HG03280 (cell line): ENCODE measurements around the gene C1QL4.
"Not testable (repeated sequence)": the region's sequence is repeated elsewhere in the genome, so short reads cannot be mapped to it uniquely, and the experiment has no call there.

Source experiments
- ATAC-seq: cut with Tn5 transposase; IDR thresholded peaks from one replicate; pipeline ENCODE4 v1.9.1; 2021; ENCODE audit warnings: mild to moderate bottlenecking, moderate library complexity; ENCODE audit not compliant: unreplicated experiment

Gene C1QL4

GRCh38 chr12:49334681-49335080 is 2.3 kb downstream of the C1QL4 start:
- ATAC-seq = no peak

- no peak for ATAC-seq
Measured at GRCh38 chr12:49334226-49334625, 2.8 kb downstream of the C1QL4 start.

DNA sequence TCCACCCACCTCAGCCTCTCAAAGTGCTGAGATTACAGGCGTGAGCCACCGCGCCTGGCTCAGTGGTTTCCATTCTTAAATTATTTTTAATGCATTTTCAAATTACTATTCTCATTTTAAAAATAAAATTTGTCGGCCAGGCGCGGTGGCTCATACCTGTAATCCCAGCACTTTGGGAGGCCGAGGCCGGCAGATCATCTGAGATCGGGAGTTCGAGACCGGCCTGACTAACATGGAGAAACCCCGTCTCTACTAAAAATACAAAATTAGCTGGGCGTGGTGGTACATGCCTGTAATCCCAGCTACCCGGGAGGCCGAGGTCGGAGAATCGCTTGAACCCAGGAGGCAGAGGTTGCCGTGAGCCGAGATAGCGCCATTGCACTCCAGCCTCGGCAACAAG is 3.2 kb downstream of the C1QL4 start:
- not testable (repeated sequence) for ATAC-seq

DNA sequence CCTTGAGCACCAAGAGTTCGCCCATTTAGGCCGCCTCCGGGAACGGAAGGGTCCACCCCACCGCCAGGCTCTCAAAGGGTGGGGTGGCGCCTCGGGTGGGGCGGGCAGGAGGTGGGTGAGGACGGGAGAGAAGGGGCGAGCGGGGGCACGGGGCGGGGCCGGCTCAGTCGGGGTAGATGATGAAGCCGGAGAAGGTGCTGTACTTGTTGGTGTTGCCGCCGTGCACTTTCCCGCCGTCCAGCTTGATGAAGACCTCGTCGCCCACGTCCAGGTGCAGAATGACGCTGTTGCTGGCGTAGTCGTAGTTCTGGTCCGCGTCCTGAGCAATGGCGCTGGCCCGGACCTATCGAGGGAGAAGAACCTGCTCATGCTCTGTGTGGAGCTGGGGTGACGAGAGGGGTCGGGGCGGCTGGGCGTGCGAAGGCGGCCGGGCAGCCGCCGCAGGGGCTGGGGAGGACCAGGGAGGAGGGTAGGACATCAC is 4.1 kb downstream of the C1QL4 start:
- ATAC-seq = no peak

- no peak for ATAC-seq
Measured at GRCh38 chr12:49332441-49332861, 4.5 kb downstream of the C1QL4 start.

GRCh38 chr12:49331380-49332222 is 5.4 kb downstream of the C1QL4 start:
- no peak for ATAC-seq

GRCh38 chr12:49330631-49331379 is 6.2 kb downstream of the C1QL4 start:
- no peak for ATAC-seq

DNA sequence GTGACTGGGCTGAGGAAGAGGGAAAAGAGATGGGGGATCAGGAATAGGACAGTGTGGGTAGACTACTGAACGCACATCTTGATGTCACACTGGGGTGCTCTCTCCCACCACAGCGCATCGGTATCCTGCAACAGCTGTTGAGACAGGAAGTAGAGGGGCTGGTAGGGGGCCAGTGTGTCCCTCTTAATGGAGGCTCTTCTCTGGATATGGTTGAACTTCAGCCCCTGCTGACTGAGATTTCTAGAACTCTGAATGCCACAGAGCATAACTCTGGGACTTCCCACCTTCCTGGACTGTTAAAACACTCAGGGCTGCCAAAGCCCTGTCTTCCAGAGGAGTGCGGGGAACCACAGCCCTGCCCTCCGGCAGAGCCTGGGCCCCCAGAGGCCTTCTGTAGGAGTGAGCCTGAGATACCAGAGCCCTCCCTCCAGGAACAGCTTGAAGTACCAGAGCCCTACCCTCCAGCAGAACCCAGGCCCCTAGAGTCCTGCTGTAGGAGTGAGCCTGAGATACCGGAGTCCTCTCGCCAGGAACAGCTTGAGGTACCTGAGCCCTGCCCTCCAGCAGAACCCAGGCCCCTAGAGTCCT is 6.9 kb downstream of the C1QL4 start:
- ATAC-seq = no peak

DNA sequence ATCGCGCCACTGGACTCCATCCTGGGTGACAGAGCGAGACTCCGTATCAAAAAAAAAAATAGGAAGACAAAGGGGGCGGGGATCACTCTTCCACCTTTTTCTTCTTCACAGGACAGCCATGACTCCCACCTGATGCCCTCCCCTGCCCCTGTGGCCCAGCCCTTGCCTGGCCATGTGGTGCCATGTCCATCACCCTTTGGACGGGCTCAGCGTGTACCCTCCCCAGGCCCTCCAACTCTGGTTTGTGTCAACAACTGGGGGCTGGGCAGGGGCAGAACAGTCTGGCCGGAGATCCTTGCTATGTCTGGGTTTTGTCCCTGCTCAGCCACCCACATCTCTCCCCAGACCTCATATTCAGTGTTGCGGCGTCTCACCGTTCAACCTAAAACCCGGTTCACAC is 8.2 kb downstream of the C1QL4 start:
- no peak for ATAC-seq

GRCh38 chr12:49327887-49328286 is 9.1 kb downstream of the C1QL4 start:
- no peak for ATAC-seq

DNA sequence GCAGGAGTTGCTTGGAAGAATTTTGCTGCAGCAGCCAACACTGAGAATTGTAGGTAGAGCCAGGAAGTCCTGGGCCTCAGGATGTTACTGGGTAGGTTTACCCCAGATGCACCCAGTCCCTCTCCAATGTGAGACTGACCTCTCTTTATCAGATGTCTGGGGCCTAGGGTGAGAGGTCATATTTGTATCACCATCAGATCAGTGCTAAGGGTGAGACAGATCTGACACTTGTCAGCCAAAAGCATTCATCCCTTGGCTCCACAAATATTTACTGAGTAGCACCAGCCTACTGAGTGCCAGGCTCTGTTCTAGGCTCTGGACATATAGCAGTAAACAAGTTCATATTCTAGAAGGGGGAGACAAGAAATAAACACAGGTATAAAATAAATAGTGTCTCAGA is 9.6 kb downstream of the C1QL4 start:
- no peak for ATAC-seq

DNA sequence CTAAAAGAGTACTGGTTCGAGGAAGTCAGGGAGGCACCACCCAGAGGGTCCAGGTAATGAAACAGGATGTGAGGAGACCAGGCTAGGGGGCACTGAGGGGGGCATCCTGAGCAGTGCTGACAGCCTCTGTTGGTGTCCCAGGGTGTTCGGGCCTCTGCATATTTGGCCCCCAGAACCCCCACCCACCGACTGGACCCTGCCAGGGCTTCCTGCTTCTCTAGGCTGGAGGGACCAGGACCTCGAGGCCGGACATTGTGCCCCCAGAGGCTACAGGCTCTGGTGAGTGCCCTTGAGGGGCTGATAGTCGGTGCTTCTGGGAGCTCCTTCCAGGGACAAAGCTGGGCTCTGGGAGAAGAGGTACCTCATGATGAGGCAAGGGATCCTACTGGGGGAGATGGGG is 11.4 kb downstream of the C1QL4 start:
- ATAC-seq = no peak

DNA sequence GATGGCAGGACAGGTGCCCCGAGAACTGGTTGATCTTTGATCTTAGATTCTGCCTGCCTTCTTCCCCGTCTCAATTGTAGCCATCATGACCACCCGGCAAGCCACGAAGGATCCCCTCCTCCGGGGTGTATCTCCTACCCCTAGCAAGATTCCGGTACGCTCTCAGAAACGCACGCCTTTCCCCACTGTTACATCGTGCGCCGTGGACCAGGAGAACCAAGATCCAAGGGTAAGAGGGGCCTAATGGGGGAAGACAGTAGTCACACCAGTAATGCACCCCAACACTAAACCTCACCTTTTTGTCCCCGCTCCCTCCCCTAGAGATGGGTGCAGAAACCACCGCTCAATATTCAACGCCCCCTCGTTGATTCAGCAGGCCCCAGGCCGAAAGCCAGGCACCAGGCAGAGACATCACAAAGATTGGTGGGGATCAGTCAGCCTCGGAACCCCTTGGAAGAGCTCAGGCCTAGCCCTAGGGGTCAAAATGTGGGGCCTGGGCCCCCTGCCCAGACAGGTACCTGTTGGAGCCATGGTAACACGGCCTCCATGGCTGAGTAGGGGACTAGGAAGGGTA is 13.4 kb downstream of the C1QL4 start:
- ATAC-seq = no peak

- peak; percentile 99 for ATAC-seq
Measured at GRCh38 chr12:49322708-49323523, 14.1 kb downstream of the C1QL4 start, which contains the start of gene TROAP. Gene TROAP, plus strand, starts transcription at chr12:49323255. Its CDS starts 354 bp downstream, at chr12:49323609.

- ATAC-seq = no peak
Measured at GRCh38 chr12:49322367-49322707, 14.7 kb downstream of the C1QL4 start.

GRCh38 chr12:49320411-49321103 is 16.4 kb downstream of the C1QL4 start:
- ATAC-seq = not testable (repeated sequence)

DNA sequence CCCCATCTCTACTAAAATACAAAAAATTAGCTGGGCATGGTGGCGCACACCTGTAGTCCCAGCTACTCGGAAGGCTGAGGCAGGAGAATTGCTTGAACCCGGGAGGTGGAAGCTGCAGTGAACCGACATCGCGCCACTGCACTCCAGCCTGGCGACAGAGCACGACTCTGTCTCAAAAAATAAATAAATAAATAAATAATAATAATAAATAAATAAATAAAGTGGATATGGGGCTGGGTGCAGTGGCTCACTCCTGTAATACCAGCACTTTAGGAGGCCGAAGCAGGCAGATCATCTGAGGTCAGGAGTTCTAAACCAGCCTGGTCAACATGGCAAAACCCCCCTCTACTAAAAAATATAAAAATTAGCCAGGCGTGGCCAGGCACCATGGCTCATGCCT is 19.9 kb downstream of the C1QL4 start:
- not testable (repeated sequence) for ATAC-seq

DNA sequence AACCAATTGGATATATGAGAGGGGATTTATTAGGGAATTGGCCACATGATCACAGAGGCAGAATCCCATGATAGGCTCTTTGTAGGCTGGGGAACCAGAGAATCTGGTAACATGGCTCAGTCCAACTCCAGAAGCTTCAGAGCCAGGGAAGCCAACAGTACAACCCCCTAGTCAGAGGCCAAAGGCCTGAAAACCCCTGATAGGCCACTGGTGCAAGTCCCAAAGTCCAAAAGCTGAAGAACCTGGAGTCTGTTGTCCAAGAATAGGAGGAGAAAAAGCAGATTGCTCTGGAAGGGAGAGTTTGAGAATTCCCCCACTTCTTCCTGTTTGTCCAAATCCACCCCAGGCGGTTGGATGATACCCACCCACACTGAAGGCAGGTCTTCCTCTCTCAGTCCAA is 22.2 kb downstream of the C1QL4 start:
- no peak for ATAC-seq

GRCh38 chr12:49310451-49311000 is 26.5 kb downstream of the C1QL4 start:
- ATAC-seq = not testable (repeated sequence)

DNA sequence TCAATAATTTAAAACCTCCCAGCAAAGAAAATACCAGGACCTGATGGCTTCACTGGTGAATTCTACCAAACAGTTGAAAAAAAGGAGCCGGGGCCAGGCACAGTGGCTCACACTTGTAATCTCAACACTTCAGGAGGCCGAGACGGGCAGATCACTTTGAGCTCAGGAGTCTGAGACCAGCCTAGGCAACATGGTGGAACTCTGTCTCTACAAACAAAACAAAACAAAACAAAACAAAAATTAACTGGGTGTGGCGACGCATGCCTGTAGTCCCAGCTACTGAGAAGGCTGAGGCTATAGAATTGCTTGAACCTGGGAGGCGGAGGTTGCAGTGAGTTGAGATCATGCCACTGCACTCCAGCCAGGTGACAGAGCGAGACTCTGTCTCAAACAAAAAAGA is 27.6 kb downstream of the C1QL4 start:
- no peak for ATAC-seq
